Activated B cell treated with CpG ODN at 0.5 μM for 24 hours (primary cell): ENCODE measurements around the gene PLEKHG2. TPM values are rescaled to one million over a fixed set of nuclear protein-coding genes. Genes with fewer than 3 reads are reported as not detected.

ENCODE experiments used
- ATAC-seq: fragments of 200-7000 bp; cut with Tn5 transposase; one replicate; pipeline ENCODE4 v1.10.0; 2021; ENCODE audit warnings: low read depth, mild to moderate bottlenecking, moderate library complexity
- CTCF ChIA-PET: fragments of 350-600 bp; sonication (Branson Sonifier 250); formaldehyde crosslinking; loops from one replicate; lab custom pipeline; 2021; ENCODE audit warnings: antibody characterized with exemption; lab: Charles Lee
- POLR2A ChIA-PET: fragments of 350-600 bp; sonication (Branson Sonifier 250); formaldehyde crosslinking; loops from one replicate; lab custom pipeline; 2021; ENCODE audit warnings: antibody characterized with exemption; lab: Charles Lee
- DNase-seq: peaks from one replicate; pipeline ENCODE4 v3.0.0; 2022
- H3K27ac Mint-ChIP-seq: one replicate; pipeline ENCODE4 v1.8.0; 2020; ENCODE audit warnings: mixed read lengths
- H3K27me3 Mint-ChIP-seq: one replicate; pipeline ENCODE4 v1.8.0; 2021; ENCODE audit warnings: mixed read lengths
- H3K36me3 Mint-ChIP-seq: one replicate; pipeline ENCODE4 v1.8.0; 2021; ENCODE audit warnings: low read depth, mixed read lengths
- H3K4me1 Mint-ChIP-seq: one replicate; pipeline ENCODE4 v1.8.0; 2021; ENCODE audit warnings: mixed read lengths
- H3K4me3 Mint-ChIP-seq: one replicate; pipeline ENCODE4 v1.8.0; 2020; ENCODE audit warnings: mild to moderate bottlenecking, mixed read lengths
- H3K9me3 Mint-ChIP-seq: one replicate; pipeline ENCODE4 v1.8.0; 2020; ENCODE audit warnings: mixed read lengths
- intact Hi-C: fragments of 100-400 bp; cut with micrococcal nuclease; formaldehyde crosslinking; loops from one replicate; pipeline ENCODE4 v1.15.1; 2024
- total RNA-seq: library from RNA; stranded (reverse); gene quantifications from 2 replicates; pipeline ENCODE4 v1.2.3, GENCODE V29; 2022
- TF ChIP-seq, protein P1 (sequence below): fragments of 200-600 bp; IDR thresholded peaks from one replicate; pipeline ENCODE4 v1.8.0; 2022; ENCODE audit warnings: antibody characterized with exemption, mild to moderate bottlenecking

Gene PLEKHG2
- total RNA-seq, 1 donor from 2014 or later = 125 TPM

DNA sequence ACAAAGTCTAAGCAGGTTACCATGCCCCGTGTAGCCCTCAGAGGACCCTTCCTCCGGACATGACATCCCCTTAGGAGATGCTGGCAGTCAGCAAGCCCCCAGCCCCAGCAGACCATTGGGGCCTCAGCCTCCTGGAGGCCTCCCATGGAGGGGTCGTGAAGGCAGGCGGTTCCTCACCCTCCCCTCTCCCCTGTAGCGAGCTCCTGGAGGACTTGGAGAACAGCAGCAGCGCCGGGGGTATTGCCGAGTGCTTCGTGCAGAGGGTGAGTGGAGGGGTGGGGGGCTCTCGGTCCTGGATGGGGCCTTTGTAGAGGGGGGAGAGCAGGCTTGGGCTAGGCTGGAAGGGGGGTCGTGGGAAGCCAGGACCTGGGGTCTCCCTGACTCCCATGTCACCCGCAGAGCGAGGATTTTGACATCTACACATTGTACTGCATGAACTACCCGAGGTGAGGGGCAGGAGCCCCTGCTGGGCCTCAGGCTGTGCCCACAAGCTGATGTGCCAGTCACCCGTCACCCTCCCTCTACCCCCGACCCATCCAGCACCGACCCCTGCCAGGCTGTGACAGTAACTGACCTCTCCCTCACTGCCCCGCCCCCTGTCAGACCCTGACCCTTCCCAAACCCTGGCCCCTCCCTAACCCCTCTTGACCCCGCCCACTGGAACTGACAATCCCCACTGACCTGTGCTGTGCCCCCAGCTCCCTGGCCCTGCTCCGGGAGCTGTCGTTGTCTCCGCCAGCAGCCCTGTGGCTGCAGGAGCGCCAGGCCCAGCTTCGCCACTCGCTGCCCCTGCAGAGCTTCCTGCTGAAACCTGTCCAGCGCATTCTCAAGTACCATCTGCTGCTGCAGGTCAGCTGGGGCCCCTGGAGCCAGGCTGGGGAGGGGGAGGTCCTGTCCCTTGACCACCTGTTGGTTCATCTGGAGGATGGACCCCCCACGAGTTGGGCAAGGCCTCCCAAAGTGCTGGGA lies 4.0 kb downstream of the PLEKHG2 start:
- no peak for ATAC-seq
- Mint-ChIP-seq H3K27ac (no peak overlapping the region), H3K4me1 (peaks cover 36% of the 10 kb centered on the region), H3K27me3 (peaks cover 4% of the 10 kb centered on the region), H3K4me3 (no peak overlapping the region), H3K36me3 (peaks cover 58% of the 10 kb centered on the region), H3K9me3 (no peaks in the 10 kb centered on the region)
- intact Hi-C loops = no loop called here
- no peak for DNase-seq
- POLR2A ChIA-PET = interaction anchor here (0.5 to 15.0 kb wide), 6 partner anchors 10 to 1360 kb away, joined by 3 to 285 read pairs (median 3); partner anchors contain the start of genes DLL3, RPS16 and ZFP36
- TF ChIP-seq, protein P1, sequence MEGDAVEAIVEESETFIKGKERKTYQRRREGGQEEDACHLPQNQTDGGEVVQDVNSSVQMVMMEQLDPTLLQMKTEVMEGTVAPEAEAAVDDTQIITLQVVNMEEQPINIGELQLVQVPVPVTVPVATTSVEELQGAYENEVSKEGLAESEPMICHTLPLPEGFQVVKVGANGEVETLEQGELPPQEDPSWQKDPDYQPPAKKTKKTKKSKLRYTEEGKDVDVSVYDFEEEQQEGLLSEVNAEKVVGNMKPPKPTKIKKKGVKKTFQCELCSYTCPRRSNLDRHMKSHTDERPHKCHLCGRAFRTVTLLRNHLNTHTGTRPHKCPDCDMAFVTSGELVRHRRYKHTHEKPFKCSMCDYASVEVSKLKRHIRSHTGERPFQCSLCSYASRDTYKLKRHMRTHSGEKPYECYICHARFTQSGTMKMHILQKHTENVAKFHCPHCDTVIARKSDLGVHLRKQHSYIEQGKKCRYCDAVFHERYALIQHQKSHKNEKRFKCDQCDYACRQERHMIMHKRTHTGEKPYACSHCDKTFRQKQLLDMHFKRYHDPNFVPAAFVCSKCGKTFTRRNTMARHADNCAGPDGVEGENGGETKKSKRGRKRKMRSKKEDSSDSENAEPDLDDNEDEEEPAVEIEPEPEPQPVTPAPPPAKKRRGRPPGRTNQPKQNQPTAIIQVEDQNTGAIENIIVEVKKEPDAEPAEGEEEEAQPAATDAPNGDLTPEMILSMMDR = no peak
- CTCF ChIA-PET = interaction anchor here (1.3 kb wide), 1 partner anchor 24 kb away, joined by 3 read pairs; no protein-coding TSS in a partner anchor

DNA sequence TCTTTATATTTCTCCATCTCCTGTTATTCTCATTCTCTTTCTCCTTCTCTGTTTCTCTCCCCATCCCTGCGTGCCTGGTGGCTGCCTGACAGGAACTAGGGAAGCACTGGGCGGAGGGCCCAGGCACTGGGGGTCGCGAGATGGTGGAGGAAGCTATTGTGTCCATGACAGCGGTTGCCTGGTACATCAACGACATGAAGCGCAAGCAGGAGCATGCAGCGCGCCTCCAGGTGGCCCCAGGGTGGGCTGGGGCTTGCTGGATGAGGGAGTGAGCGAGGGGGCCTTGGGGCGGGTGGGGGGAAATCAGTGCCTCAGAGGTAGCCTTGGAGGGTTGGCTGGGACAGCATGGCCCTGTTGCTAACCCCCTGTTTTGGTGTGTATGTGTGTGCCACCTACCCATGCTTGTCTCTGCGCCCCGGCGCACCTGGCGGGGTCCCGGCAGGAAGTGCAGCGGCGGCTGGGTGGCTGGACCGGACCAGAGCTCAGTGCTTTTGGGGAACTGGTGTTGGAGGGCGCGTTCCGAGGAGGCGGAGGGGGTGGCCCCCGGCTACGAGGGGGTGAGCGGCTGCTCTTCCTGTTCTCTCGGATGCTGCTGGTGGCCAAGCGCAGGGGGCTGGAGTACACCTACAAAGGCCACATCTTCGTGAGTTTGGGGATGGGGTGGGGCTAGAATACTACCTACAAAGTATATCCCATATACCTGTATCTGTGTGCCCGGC lies 5.2 kb downstream of the PLEKHG2 start:
- no peak for ATAC-seq
- no peak for DNase-seq
- peaks cover 29% of the 10 kb centered on the region for H3K4me1 Mint-ChIP-seq
- H3K27me3 Mint-ChIP-seq = no peaks in the 10 kb centered on the region
- POLR2A ChIA-PET = interaction anchor here (0.6 to 15.0 kb wide), 3 partner anchors 14 to 276 kb away, joined by 3 to 285 read pairs (median 4); partner anchors contain the start of gene RPS16
- peaks cover 61% of the 10 kb centered on the region for H3K36me3 Mint-ChIP-seq
- CTCF ChIA-PET = interaction anchor here (1.3 kb wide), 1 partner anchor 23 kb away, joined by 3 read pairs; no protein-coding TSS in a partner anchor
- H3K9me3 Mint-ChIP-seq = no peaks in the 10 kb centered on the region
- peak overlapping the region; percentile 3 for H3K4me3 Mint-ChIP-seq
- TF ChIP-seq, protein P1 = no peak
- H3K27ac Mint-ChIP-seq = no peak overlapping the region
- intact Hi-C loops = no loop called here

DNA sequence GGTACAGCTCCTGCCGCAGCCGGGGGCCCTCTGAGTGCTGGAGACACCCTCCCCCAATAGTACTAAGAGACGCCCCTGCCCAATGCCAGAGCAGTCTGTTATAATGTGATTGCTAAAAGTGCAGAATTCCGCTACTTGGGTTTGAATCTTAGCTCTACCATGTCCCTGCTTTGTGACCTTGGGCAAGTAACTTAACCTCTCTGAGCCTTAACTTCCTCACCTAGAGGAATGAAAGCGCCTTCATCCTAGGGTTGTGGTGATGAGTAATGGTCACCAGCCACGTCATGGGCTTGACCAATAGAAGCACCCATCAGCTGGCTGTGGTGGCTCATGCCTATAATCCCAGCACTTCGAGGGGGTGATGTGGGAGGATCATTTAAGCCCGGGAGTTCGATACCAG lies 6.5 kb downstream of the PLEKHG2 start:
- ATAC-seq = no peak
- H3K9me3 Mint-ChIP-seq = no peaks in the 10 kb centered on the region
- H3K27ac Mint-ChIP-seq = peak overlapping the region; percentile 24
- no peaks in the 10 kb centered on the region for H3K27me3 Mint-ChIP-seq
- DNase-seq = no peak
- ChIA-PET POLR2A (interaction anchor here (15.0 kb wide), 1 partner anchor 12 kb away, joined by 285 read pairs; the partner anchor contains the start of gene RPS16), CTCF (no interaction called here)
- TF ChIP-seq, protein P1 = no peak
- peaks cover 24% of the 10 kb centered on the region for H3K4me1 Mint-ChIP-seq
- no peak overlapping the region for H3K4me3 Mint-ChIP-seq
- H3K36me3 Mint-ChIP-seq = peaks cover 66% of the 10 kb centered on the region
- intact Hi-C loops = no loop called here

DNA sequence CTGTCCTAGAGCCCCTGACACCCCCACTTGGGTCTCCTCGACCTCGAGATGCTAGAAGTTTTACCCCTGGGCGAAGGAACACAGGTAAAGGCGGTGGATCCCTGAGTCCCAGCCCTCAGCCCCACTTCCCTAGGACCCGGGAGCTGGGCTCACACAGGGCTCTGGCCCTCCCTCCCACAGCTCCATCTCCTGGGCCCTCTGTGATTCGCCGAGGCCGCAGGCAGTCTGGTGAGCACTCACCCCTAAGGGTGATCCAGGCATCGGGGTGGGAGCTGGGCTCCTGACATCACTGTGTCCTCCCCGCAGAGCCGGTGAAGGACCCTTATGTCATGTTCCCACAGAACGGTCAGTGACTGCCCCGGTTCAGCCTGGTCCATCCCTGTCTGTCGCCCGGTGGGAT lies 8.3 kb downstream of the PLEKHG2 start:
- CTCF ChIA-PET = interaction anchor here (0.5 kb wide), 1 partner anchor 77 kb away, joined by 3 read pairs; no protein-coding TSS in a partner anchor
- H3K9me3 Mint-ChIP-seq = no peaks in the 10 kb centered on the region
- POLR2A ChIA-PET = interaction anchor here (0.7 to 15.0 kb wide), 4 partner anchors 9 to 19 kb away, joined by 4 to 285 read pairs (median 4); partner anchors contain the start of genes RPS16 and ZFP36

More for the DNA sequence above, 8.3 kb downstream of the PLEKHG2 start:
- no peak overlapping the region for H3K27ac Mint-ChIP-seq
- DNase-seq = no peak
- H3K4me3 Mint-ChIP-seq = no peak overlapping the region
- peaks cover 10% of the 10 kb centered on the region for H3K4me1 Mint-ChIP-seq
- H3K27me3 Mint-ChIP-seq = no peaks in the 10 kb centered on the region
- ATAC-seq = no peak
- TF ChIP-seq, protein P1 = no peak
- intact Hi-C loops = no loop called here
- peaks cover 62% of the 10 kb centered on the region for H3K36me3 Mint-ChIP-seq
